GM12878 (cell line): Measurements from ENCODE around the gene MIER3.

Experiments
- CTCF ChIP-seq, 3 experiments: IDR thresholded peaks in 2 of 3; conservative IDR thresholded peaks in 1 of 3; 2 replicates each; pipeline ENCODE4 v1.5.1; 2011; ENCODE audit warnings: low read depth in 3 of 3, low read length in 3 of 3, mild to moderate bottlenecking in 3 of 3, control low read depth in 2 of 3, moderate library complexity in 2 of 3, inconsistent platforms in 1 of 3, mixed read lengths in 1 of 3; ENCODE audit not compliant: control insufficient read depth in 2 of 3, insufficient read depth in 1 of 3; ENCODE audit errors: extremely low read depth in 1 of 3
- GABPA ChIP-seq: IDR thresholded peaks from 2 replicates; pipeline ENCODE4 v1.6.1; 2014; ENCODE audit warnings: antibody characterized with exemption, low read depth, mild to moderate bottlenecking, inconsistent platforms
- TBL1XR1 ChIP-seq: IDR thresholded peaks from 2 replicates; pipeline ENCODE4 v1.6.1; 2012; ENCODE audit warnings: low read depth, low read length, improper control_type of control experiment

- no peak for TF ChIP-seq TBL1XR1
- TF ChIP-seq GABPA = no peak
- no peak for TF ChIP-seq CTCF (IDR thresholded peaks at IDR 0.05 in 2 of 3, conservative IDR thresholded peaks at IDR 0.05 in 1 of 3; ENCODE audit: control insufficient read depth in 2 of 3, extremely low read depth in 1 of 3, insufficient read depth in 1 of 3, low read depth in 3 of 3, low read length in 3 of 3)
Observed at GRCh38 chr5:56971275-56971674, 19.4 kb upstream of the MIER3 start.
